Hepatocyte (in vitro differentiated cells): ENCODE measurements around the gene ZNF536. TPM values are rescaled to one million over a fixed set of nuclear protein-coding genes. Genes with fewer than 3 reads are reported as not detected.

Source experiments
- DNase-seq: peaks from one replicate; pipeline ENCODE4 v3.0.0-alpha.2; 2016; ENCODE audit warnings: low spot score
- H2AFZ ChIP-seq: fragments of 200-600 bp; sonication (generic); 2 replicates; pipeline ENCODE4 v1.6.0; 2016; ENCODE audit warnings: antibody characterized with exemption, mild to moderate bottlenecking
- H3K27ac ChIP-seq: fragments of 200-600 bp; sonication (generic); 2 replicates; pipeline ENCODE4 v1.5.1; 2016; ENCODE audit warnings: mild to moderate bottlenecking
- H3K27me3 ChIP-seq: fragments of 200-600 bp; sonication (generic); 2 replicates; pipeline ENCODE4 v1.6.1; 2016
- H3K36me3 ChIP-seq: fragments of 200-600 bp; sonication (generic); replicated peaks from 2 replicates; pipeline ENCODE4 v1.5.1; 2016; ENCODE audit warnings: low read depth; ENCODE audit not compliant: insufficient read depth
- H3K4me1 ChIP-seq: fragments of 200-600 bp; sonication (generic); 2 replicates; pipeline ENCODE4 v1.5.1; 2016; ENCODE audit warnings: mild to moderate bottlenecking, moderate library complexity; ENCODE audit not compliant: insufficient read depth
- H3K4me2 ChIP-seq: fragments of 200-600 bp; sonication (generic); 2 replicates; pipeline ENCODE4 v1.6.0; 2016
- H3K4me3 ChIP-seq: fragments of 200-600 bp; sonication (generic); 2 replicates; pipeline ENCODE4 v1.5.1; 2016; ENCODE audit warnings: mild to moderate bottlenecking
- H3K79me2 ChIP-seq: fragments of 200-600 bp; sonication (generic); 2 replicates; pipeline ENCODE4 v1.6.0; 2017; ENCODE audit warnings: mild to moderate bottlenecking
- H3K9me2 ChIP-seq: fragments of 200-600 bp; sonication (generic); replicated peaks from 2 replicates; pipeline ENCODE4 v1.6.0; 2017; ENCODE audit warnings: mild to moderate bottlenecking; ENCODE audit not compliant: insufficient read depth
- H3K9me3 ChIP-seq: fragments of 200-600 bp; sonication (generic); 2 replicates; pipeline ENCODE4 v1.5.1; 2016; ENCODE audit warnings: low read depth, mild to moderate bottlenecking
- H4K20me1 ChIP-seq: fragments of 200-600 bp; sonication (generic); 2 replicates; pipeline ENCODE4 v1.6.0; 2016; ENCODE audit warnings: mild to moderate bottlenecking; ENCODE audit not compliant: insufficient read depth, poor library complexity, severe bottlenecking
- CTCF ChIP-seq: fragments of 200-600 bp; sonication (generic); IDR thresholded peaks from 2 replicates; pipeline ENCODE4 v1.5.1; 2016; ENCODE audit warnings: antibody characterized with exemption, mild to moderate bottlenecking; ENCODE audit not compliant: poor library complexity
- EZH2 ChIP-seq: fragments of 200-600 bp; sonication (generic); IDR thresholded peaks from 2 replicates; pipeline ENCODE4 v1.6.1; 2016; ENCODE audit warnings: antibody characterized with exemption, mild to moderate bottlenecking, borderline replicate concordance
- EZH2phosphoT487 ChIP-seq: fragments of 200-600 bp; sonication (generic); IDR thresholded peaks from one replicate; pipeline ENCODE4 v1.6.1; 2018; ENCODE audit warnings: antibody characterized with exemption, mild to moderate bottlenecking, low read depth, moderate library complexity; ENCODE audit not compliant: unreplicated experiment, severe bottlenecking
- WGBS: methylation state at CpG from one replicate; pipeline ENCODE4 v1.1.6; 2016; ENCODE audit warnings: low lambda C conversion rate; ENCODE audit errors: missing lambda C conversion rate; 5-methylcytosine and 5-hydroxymethylcytosine counted together
- polyA plus RNA-seq: library from polyadenylated mRNA; unstranded; fragments of >200 nt; fragmentation: Nextera tagmentation; extraction: Ambion mirVana; gene quantifications from 2 replicates; pipeline ENCODE4 v1.2.1, GENCODE V29; 2016
- total RNA-seq: library from RNA; depleted of rRNA; stranded (reverse); fragments of >200 nt; gene quantifications from 2 replicates; pipeline ENCODE4 v1.2.3, GENCODE V29; 2014

ZNF536 gene
- total and polyA plus RNA-seq, 2 experiments from 2014 or later: 4.1 to 7.5 TPM

GRCh38 chr19:30434797-30435594, 62.8 kb downstream of the ZNF536 start:
- DNase-seq: no peak
- Histone ChIP-seq H3K9me3 (no peaks in the 10 kb centered on the region), H3K27me3 (no peaks in the 10 kb centered on the region), H3K9me2 (no peaks in the 10 kb centered on the region), H3K4me2 (no peak overlapping the region), H4K20me1 (no peaks in the 10 kb centered on the region), H2AFZ (no peak overlapping the region), H3K4me3 (no peak overlapping the region), H3K36me3 (no peaks in the 10 kb centered on the region), H3K4me1 (no peaks in the 10 kb centered on the region), H3K27ac (no peak overlapping the region), H3K79me2 (no peaks in the 10 kb centered on the region)
- TF ChIP-seq EZH2 (no peak), EZH2phosphoT487 (no peak), CTCF (no peak)
- 94% methylated on average over 4 of the region's 4 CpGs for WGBS

- Histone ChIP-seq H3K9me2 (no peaks in the 10 kb centered on the region), H3K79me2 (no peaks in the 10 kb centered on the region), H2AFZ (no peak overlapping the region), H3K4me1 (no peaks in the 10 kb centered on the region), H3K4me2 (no peak overlapping the region), H3K27me3 (no peaks in the 10 kb centered on the region), H3K36me3 (no peaks in the 10 kb centered on the region), H3K4me3 (no peak overlapping the region), H3K9me3 (no peaks in the 10 kb centered on the region), H4K20me1 (no peaks in the 10 kb centered on the region), H3K27ac (no peak overlapping the region)
- DNase-seq: no peak
- WGBS: 60% methylated on average over 2 of the region's 2 CpGs
- TF ChIP-seq EZH2phosphoT487 (no peak), CTCF (no peak), EZH2 (no peak)
Measured at GRCh38 chr19:30437869-30438268, 65.7 kb downstream of the ZNF536 start.

DNA sequence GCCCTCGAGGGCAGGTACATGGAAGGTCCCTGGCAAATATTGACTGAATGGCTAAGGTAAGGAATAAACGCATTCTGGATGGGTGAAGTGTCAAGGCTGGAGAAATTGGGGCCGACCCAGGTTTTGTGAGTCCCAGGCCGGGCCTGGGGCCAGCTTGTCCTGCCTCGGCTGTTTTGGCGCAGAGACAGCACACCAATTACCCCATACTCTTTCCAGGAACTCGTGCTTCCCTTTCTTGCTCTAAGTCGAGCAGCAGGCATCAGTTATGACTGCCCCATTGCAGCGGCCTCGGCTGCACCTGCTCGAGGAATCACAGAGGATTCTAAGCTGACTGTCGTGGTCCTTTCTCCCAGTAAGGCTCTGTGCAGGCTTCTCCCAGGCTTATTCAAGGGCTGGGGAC, 67.1 kb downstream of the ZNF536 start:
- Histone ChIP-seq H3K4me2 (no peak overlapping the region), H4K20me1 (no peaks in the 10 kb centered on the region), H3K4me1 (no peaks in the 10 kb centered on the region), H2AFZ (no peak overlapping the region), H3K36me3 (no peaks in the 10 kb centered on the region), H3K27ac (no peak overlapping the region), H3K27me3 (no peaks in the 10 kb centered on the region), H3K9me3 (no peaks in the 10 kb centered on the region), H3K4me3 (no peak overlapping the region), H3K9me2 (no peaks in the 10 kb centered on the region), H3K79me2 (no peaks in the 10 kb centered on the region)
- TF ChIP-seq CTCF: no peak
- 79% methylated on average over 12 of the region's 12 CpGs for WGBS
- DNase-seq: no peak
